AG09309 (cell line): ENCODE results near the gene ANKRD23.

ENCODE experiments used
- DNase-seq: peaks from one replicate; pipeline ENCODE4 v3.0.0-alpha.2; 2010; ENCODE audit warnings: low read depth
- H3K4me3 ChIP-seq: 2 replicates; pipeline ENCODE4 v1.5.1; 2011; ENCODE audit warnings: mild to moderate bottlenecking, low read depth, low read length, moderate library complexity; ENCODE audit not compliant: control insufficient read depth
- CTCF ChIP-seq: IDR thresholded peaks from 2 replicates; pipeline ENCODE4 v1.5.1; 2011; ENCODE audit warnings: mild to moderate bottlenecking, low read depth, low read length, inconsistent platforms; ENCODE audit not compliant: insufficient read depth, control insufficient read depth; ENCODE audit errors: missing control alignments

Gene ANKRD23

GRCh38 chr2:96815326-96816126 lies 28.3 kb downstream of the ANKRD23 start:
- DNase-seq = peak; percentile 16
- no peak for TF ChIP-seq CTCF
- H3K4me3 ChIP-seq = peak overlapping the region; percentile 56

- no peak for DNase-seq
- no peak for TF ChIP-seq CTCF
- no peak overlapping the region for H3K4me3 ChIP-seq
Measured at GRCh38 chr2:96813656-96814055, 30.2 kb downstream of the ANKRD23 start.

- TF ChIP-seq CTCF = no peak
- DNase-seq = no peak
- no peak overlapping the region for H3K4me3 ChIP-seq
Measured at GRCh38 chr2:96811917-96812316, 31.9 kb downstream of the ANKRD23 start.

GRCh38 chr2:96810783-96811192 lies 33.0 kb downstream of the ANKRD23 start:
- DNase-seq = no peak
- no peak for TF ChIP-seq CTCF
- no peak overlapping the region for H3K4me3 ChIP-seq

- DNase-seq = no peak
- no peak for TF ChIP-seq CTCF
- no peak overlapping the region for H3K4me3 ChIP-seq
Measured at GRCh38 chr2:96809951-96810782, 33.7 kb downstream of the ANKRD23 start.

GRCh38 chr2:96809216-96809882 lies 34.5 kb downstream of the ANKRD23 start:
- no peak overlapping the region for H3K4me3 ChIP-seq
- DNase-seq = no peak
- TF ChIP-seq CTCF = no peak
